Body of pancreas (tissue), 4 donors: ENCODE measurements around the gene CDH4.

Experiments used
- POLR2A ChIP-seq, 3 donors: fragments of 450-650 bp; IDR thresholded peaks; one replicate each; pipeline ENCODE4 v1.6.1; 2016; ENCODE audit warnings: antibody characterized with exemption in 3 of 3, mild to moderate bottlenecking in 2 of 3
- TF ChIP-seq, protein P1 (sequence below), 7 experiments: fragments of 450-650 bp in 4 of 7; fragments of 200-600 bp in 3 of 7; sonication (generic) in 3 of 7; IDR thresholded peaks; one replicate each; pipeline ENCODE4 v1.5.1; 2016 to 2019; ENCODE audit warnings: antibody characterized with exemption in 7 of 7

DNA sequence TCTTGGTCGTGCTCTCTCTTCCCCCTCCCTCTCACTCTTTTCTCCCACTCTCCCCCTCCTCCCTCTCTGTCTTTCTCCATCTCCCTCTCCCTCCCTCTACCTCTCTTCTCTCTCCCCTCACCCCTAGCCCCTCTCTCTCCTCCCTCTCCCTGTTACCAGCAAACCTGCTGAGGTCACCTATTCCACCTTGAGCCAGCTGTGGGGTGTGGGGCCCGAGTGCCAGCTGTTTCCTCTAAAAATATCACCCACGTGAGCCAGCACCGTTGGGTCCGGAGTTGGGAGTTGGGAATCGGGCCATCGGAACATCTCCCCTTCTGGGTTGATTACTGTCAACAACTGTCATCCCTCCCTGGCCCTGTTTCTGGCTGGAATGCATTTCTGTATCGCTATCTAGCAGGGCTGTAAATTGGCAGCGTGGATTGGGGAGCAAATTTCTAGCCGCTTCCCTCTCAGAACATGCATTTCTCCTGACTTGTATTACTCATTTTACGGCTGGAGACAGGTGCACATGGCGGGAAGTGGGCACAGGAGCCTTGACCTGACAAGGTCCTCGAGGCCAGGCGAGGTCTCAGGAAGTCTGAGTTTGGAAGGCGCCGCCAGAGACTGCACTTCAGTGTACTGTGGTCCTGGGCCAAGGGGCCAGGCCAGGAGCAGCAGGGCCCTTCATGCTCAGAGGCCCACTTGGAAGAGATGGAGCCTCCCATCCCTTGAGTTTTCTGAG lies 165.3 kb downstream of the CDH4 start:
- TF ChIP-seq, protein P1, sequence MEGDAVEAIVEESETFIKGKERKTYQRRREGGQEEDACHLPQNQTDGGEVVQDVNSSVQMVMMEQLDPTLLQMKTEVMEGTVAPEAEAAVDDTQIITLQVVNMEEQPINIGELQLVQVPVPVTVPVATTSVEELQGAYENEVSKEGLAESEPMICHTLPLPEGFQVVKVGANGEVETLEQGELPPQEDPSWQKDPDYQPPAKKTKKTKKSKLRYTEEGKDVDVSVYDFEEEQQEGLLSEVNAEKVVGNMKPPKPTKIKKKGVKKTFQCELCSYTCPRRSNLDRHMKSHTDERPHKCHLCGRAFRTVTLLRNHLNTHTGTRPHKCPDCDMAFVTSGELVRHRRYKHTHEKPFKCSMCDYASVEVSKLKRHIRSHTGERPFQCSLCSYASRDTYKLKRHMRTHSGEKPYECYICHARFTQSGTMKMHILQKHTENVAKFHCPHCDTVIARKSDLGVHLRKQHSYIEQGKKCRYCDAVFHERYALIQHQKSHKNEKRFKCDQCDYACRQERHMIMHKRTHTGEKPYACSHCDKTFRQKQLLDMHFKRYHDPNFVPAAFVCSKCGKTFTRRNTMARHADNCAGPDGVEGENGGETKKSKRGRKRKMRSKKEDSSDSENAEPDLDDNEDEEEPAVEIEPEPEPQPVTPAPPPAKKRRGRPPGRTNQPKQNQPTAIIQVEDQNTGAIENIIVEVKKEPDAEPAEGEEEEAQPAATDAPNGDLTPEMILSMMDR (IDR thresholded peaks at IDR 0.05) = no peak
- TF ChIP-seq POLR2A (IDR thresholded peaks at IDR 0.05) = no peak
